Breast epithelium (tissue), 3 donors: ENCODE results near the gene GOLGB1.
"Not testable (repeated sequence)": the region's sequence is repeated elsewhere in the genome, so short reads cannot be mapped to it uniquely, and the experiment has no call there.

Source experiments
- POLR2A ChIP-seq: fragments of 450-650 bp; IDR thresholded peaks from one replicate; pipeline ENCODE4 v1.6.1; 2016; ENCODE audit warnings: antibody characterized with exemption, mild to moderate bottlenecking, moderate library complexity
- POLR2AphosphoS5 ChIP-seq, 3 donors: sonication (generic); formaldehyde crosslinking; IDR thresholded peaks; one replicate each; pipeline ENCODE4 v1.6.1; 2017; ENCODE audit warnings: antibody characterized with exemption in 3 of 3
- TF ChIP-seq, protein P1 (sequence below), 3 donors: fragments of 450-650 bp; IDR thresholded peaks; one replicate each; pipeline ENCODE4 v1.5.1; 2016 to 2017; ENCODE audit warnings: antibody characterized with exemption in 3 of 3, mild to moderate bottlenecking in 3 of 3, moderate library complexity in 3 of 3

DNA sequence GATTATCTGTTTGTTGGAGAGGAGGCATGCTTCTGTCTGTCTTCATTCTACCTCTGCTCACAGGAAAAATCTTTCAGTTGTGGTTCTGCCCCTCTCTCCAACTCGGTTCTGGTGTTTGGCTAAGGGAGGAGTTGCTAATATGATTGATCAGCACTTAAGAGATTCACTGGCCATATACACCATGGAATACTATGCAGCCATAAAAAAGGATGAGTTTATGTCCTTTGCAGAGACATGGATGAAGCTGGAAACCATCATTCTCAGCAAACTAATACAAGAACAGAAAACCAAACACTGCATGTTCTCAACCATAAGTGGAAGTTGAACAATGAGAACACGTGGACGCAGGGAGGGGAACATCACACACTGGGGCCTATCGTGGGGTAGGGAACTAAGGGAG lies 25.6 kb upstream of the GOLGB1 start:
- TF ChIP-seq POLR2A; POLR2AphosphoS5 (IDR thresholded peaks at IDR 0.05): not testable (repeated sequence)
- TF ChIP-seq, protein P1, sequence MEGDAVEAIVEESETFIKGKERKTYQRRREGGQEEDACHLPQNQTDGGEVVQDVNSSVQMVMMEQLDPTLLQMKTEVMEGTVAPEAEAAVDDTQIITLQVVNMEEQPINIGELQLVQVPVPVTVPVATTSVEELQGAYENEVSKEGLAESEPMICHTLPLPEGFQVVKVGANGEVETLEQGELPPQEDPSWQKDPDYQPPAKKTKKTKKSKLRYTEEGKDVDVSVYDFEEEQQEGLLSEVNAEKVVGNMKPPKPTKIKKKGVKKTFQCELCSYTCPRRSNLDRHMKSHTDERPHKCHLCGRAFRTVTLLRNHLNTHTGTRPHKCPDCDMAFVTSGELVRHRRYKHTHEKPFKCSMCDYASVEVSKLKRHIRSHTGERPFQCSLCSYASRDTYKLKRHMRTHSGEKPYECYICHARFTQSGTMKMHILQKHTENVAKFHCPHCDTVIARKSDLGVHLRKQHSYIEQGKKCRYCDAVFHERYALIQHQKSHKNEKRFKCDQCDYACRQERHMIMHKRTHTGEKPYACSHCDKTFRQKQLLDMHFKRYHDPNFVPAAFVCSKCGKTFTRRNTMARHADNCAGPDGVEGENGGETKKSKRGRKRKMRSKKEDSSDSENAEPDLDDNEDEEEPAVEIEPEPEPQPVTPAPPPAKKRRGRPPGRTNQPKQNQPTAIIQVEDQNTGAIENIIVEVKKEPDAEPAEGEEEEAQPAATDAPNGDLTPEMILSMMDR (IDR thresholded peaks at IDR 0.05), result not testable (repeated sequence)
